Esophagus squamous epithelium (tissue), 5 donors: ENCODE data around the gene SLAMF7. TPM values are rescaled to one million over a fixed set of nuclear protein-coding genes. Genes with fewer than 3 reads are reported as not detected.
"Not testable (repeated sequence)": the region's sequence is repeated elsewhere in the genome, so short reads cannot be mapped to it uniquely, and the experiment has no call there.

Experiments used
- DNase-seq: peaks from one replicate; lab custom pipeline; 2025; lab: John Stamatoyannopoulos, UW
- H3K27ac ChIP-seq, 4 donors: fragments of 200-600 bp; sonication (generic); one replicate each; pipeline ENCODE4 v1.5.1; 2016 to 2019; ENCODE audit warnings: mild to moderate bottlenecking in 1 of 4
- H3K27me3 ChIP-seq, 4 donors: fragments of 200-600 bp; sonication (generic); 1 replicate in 3 of 4; 2 replicates in 1 of 4; pipeline versions ENCODE4 v1.5.1 to v1.6.0; 2017 to 2021; ENCODE audit warnings: antibody characterized with exemption in 1 of 4
- H3K36me3 ChIP-seq, 3 donors: fragments of 200-600 bp; sonication (generic); one replicate each; pipeline ENCODE4 v1.5.1; 2016 to 2019
- H3K4me1 ChIP-seq, 3 donors: fragments of 200-600 bp; sonication (generic); one replicate each; pipeline ENCODE4 v1.5.1; 2017 to 2019
- H3K4me3 ChIP-seq, 4 donors: fragments of 200-600 bp; sonication (generic); 1 replicate in 3 of 4; 2 replicates in 1 of 4; pipeline ENCODE4 v1.5.1; 2016 to 2019; ENCODE audit warnings: mild to moderate bottlenecking in 2 of 4, moderate library complexity in 1 of 4
- H3K9me3 ChIP-seq, 3 donors: fragments of 200-600 bp; sonication (generic); one replicate each; pipeline ENCODE4 v1.5.1; 2016 to 2019
- POLR2A ChIP-seq, 4 donors: fragments of 450-650 bp; IDR thresholded peaks; one replicate each; pipeline ENCODE4 v1.6.1; 2017; ENCODE audit warnings: antibody characterized with exemption in 4 of 4, mild to moderate bottlenecking in 4 of 4, moderate library complexity in 3 of 4
- WGBS, 2 donors: methylation state at CpG; one replicate each; pipeline ENCODE4 v1.1.5; 2018; 5-methylcytosine and 5-hydroxymethylcytosine counted together
- intact Hi-C: fragments of 100-400 bp; cut with DNase I; formaldehyde crosslinking; loops from one replicate; pipeline ENCODE4 v1.15.0; 2022
- total RNA-seq, 4 donors: library from RNA; depleted of rRNA; stranded (reverse); fragments of >200 nt; gene quantifications; one replicate each; pipeline ENCODE4 v1.1.0, GENCODE V29; 2016
- TF ChIP-seq, protein P1 (sequence below), 6 experiments: fragments of 450-650 bp in 4 of 6; fragments of 200-600 bp in 2 of 6; sonication (generic) in 2 of 6; IDR thresholded peaks; one replicate each; pipeline ENCODE4 v1.5.1; 2016 to 2019; ENCODE audit warnings: antibody characterized with exemption in 6 of 6, mild to moderate bottlenecking in 4 of 6, moderate library complexity in 4 of 6
- donor health status: DM: yes; HTN: yes; CAD: no.

Gene SLAMF7
- total RNA-seq, 4 donors from 2014 or later: 1.8 to 3.2 (median 2.3) TPM

DNA sequence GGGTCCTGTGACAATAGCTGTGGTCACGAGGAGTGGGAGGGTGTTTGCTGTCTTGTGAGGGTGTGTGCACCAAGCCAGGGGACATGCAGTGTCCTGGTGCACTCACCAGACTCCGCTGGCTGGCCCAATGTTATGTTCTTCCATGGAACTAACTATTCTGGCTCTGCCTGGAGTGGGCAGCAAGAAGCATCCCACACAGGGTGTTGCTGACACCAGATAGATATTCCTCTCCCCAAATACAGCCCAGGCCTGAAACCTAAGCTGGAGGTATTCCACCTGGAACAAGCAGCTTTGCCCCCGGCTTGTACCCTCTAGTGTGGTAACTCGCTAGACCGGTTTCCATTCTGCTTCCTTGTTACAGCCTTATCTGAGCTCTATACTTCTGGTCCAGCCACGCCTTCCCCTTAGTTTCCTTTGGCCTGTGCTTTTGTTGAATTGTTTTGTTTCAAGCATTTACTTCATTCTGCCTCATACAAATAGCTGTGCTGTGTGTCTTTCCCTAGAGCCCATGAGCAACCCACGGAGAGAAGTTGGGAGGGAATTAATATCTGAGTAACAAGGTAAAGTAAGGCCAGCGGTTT lies 42.2 kb downstream of the SLAMF7 start:
- Histone ChIP-seq H3K36me3 (no peaks in the 10 kb centered on the region), H3K9me3 (no peaks in the 10 kb centered on the region), H3K4me1 (peaks cover 19 to 41% (median 19%) of the 10 kb centered on the region in 3 donors), H3K27ac (peak overlapping the region; percentile 80 to 89 (median 88)), H3K4me3 (no peak overlapping the region), H3K27me3 (no peaks in the 10 kb centered on the region)
- 40 to 56% methylated on average over 6 to 8 of the region's 8 CpGs for WGBS, 2 donors
- TF ChIP-seq, protein P1, sequence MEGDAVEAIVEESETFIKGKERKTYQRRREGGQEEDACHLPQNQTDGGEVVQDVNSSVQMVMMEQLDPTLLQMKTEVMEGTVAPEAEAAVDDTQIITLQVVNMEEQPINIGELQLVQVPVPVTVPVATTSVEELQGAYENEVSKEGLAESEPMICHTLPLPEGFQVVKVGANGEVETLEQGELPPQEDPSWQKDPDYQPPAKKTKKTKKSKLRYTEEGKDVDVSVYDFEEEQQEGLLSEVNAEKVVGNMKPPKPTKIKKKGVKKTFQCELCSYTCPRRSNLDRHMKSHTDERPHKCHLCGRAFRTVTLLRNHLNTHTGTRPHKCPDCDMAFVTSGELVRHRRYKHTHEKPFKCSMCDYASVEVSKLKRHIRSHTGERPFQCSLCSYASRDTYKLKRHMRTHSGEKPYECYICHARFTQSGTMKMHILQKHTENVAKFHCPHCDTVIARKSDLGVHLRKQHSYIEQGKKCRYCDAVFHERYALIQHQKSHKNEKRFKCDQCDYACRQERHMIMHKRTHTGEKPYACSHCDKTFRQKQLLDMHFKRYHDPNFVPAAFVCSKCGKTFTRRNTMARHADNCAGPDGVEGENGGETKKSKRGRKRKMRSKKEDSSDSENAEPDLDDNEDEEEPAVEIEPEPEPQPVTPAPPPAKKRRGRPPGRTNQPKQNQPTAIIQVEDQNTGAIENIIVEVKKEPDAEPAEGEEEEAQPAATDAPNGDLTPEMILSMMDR (IDR thresholded peaks at IDR 0.05): no peak
- no peak for TF ChIP-seq POLR2A (IDR thresholded peaks at IDR 0.05)
- intact Hi-C loops: no loop called here
- DNase-seq: no peak

DNA sequence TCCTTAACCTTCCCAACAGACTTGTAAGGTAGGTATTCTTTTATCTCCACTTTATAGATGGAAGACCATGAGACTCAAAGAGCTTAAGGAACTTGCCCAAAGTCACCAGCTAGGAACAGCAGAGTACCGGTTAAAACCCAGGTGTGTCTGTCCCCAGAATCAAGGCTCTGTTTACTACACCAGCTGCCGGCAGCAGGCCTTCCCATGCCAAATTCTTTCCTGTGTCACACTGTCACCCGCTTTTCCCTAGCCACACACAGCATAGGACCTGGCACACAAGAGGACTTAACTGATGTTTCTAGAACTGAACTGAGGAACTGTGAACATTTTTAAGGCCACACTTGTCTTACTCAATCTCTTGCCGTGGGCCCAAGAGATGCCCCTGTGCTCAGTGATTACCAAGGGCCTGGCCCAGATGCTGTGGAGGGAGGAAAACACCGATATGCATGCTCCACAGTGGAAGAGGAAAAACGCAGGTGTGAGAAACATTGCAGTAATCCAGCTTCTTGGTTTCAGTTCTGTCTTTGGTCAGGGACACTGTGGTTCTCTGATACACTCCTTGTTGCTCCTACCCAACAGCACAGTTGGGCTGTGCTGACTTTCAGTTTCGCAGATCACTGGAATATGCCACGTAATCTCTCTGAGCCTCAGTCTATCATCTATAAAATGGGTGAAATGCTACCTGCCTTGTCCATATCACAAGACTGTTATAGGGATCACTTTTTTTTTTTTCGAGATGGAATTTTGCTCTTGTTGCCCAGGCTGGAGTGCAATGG lies 43.1 kb downstream of the SLAMF7 start:
- Histone ChIP-seq H3K27ac (peak overlapping the region; percentile 80 to 89 (median 88)), H3K27me3 (no peaks in the 10 kb centered on the region), H3K9me3 (no peaks in the 10 kb centered on the region), H3K4me1 (peaks cover 19 to 41% (median 19%) of the 10 kb centered on the region in 3 donors), H3K36me3 (no peaks in the 10 kb centered on the region), H3K4me3 (no peak overlapping the region)
- intact Hi-C loops: no loop called here
- WGBS, 2 donors: 61 to 63% methylated on average over 6 to 9 of the region's 9 CpGs
- no peak for DNase-seq
- TF ChIP-seq POLR2A (IDR thresholded peaks at IDR 0.05): peak in 1 of 4 donors; percentile 32
- TF ChIP-seq, protein P1 (IDR thresholded peaks at IDR 0.05): no peak

DNA sequence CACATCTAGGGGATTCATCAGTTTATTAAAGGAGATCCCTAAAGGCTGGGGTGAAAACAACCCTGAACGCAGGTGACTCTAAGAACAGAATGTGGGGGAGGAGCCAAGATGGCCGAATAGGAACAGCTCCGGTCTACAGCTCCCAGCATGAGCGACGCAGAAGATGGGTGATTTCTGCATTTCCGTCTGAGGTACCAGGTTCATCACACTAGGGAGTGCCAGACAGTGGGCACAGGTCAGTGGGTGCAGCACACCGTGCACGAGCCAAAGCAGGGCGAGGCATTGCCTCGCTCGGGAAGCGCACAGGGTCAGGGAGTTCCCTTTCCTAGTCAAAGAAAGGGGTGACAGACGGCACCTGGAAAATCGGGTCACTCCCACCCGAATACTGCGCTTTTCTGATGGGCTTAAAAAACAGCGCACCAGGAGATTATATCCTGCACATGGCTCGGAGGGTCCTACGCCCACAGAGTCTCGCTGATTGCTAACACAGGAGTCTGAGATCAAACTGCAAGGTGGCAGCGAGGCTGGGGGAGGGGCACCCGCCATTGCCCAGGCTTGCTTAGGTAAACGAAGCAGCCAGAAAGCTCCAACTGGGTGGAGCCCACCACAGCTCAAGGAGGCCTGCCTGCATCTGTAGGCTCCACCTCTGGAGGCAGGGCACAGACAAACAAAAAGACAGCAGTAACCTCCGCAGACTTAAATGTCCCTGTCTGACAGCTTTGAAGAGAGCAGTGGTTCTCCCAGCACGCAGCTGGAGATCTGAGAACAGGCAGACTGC lies 44.1 kb downstream of the SLAMF7 start:
- DNase-seq, intact Hi-C loops, H3K27me3 ChIP-seq, H3K9me3 ChIP-seq, H3K4me3 ChIP-seq, H3K36me3 ChIP-seq: not testable (repeated sequence)
- WGBS, 2 donors: 76 to 82% methylated on average over 17 to 18 of the region's 25 CpGs
- Histone ChIP-seq H3K27ac (peak overlapping the region; percentile 80 to 89 (median 88)), H3K4me1 (peaks cover 19 to 41% (median 19%) of the 10 kb centered on the region in 3 donors)

DNA sequence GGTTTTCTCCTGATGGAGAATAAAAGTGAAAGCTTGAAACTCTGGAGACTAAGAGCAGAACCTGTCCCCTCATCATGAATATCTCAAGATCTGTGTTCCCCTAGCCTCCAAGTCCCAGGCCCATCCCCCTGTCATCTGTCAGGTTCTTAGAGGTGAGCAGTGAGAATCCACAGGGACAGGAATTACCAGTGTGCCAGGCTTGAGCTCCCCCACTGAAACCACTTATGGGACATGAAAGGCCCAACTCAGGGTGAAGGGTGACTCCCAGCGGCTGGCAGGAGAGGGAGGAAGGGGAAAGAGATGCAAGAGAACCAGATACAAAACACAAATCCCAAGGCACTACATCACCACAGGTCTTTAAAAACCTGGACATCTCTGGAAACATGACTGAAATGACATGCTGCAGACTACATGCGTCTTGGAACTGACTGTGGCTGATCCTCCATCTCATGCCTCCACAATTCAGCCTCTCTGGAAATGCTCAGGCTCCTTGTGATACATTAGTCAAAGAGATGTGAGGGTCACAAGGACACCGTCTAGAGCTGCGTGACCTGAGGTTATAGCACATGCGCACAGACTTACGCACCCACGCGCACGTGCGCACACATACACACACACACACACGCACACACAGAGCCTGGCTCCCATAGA lies 50.1 kb downstream of the SLAMF7 start:
- no peak for TF ChIP-seq POLR2A (IDR thresholded peaks at IDR 0.05)
- Histone ChIP-seq H3K9me3 (peaks cover 0 to 7% (median 0%) of the 10 kb centered on the region in 3 donors), H3K4me1 (no peaks in the 10 kb centered on the region), H3K27me3 (no peaks in the 10 kb centered on the region), H3K4me3 (no peak overlapping the region), H3K27ac (no peak overlapping the region), H3K36me3 (no peaks in the 10 kb centered on the region)
- DNase-seq: no peak
- intact Hi-C loops: no loop called here
- 94 to 95% methylated on average over 3 to 11 of the region's 11 CpGs for WGBS, 2 donors

DNA sequence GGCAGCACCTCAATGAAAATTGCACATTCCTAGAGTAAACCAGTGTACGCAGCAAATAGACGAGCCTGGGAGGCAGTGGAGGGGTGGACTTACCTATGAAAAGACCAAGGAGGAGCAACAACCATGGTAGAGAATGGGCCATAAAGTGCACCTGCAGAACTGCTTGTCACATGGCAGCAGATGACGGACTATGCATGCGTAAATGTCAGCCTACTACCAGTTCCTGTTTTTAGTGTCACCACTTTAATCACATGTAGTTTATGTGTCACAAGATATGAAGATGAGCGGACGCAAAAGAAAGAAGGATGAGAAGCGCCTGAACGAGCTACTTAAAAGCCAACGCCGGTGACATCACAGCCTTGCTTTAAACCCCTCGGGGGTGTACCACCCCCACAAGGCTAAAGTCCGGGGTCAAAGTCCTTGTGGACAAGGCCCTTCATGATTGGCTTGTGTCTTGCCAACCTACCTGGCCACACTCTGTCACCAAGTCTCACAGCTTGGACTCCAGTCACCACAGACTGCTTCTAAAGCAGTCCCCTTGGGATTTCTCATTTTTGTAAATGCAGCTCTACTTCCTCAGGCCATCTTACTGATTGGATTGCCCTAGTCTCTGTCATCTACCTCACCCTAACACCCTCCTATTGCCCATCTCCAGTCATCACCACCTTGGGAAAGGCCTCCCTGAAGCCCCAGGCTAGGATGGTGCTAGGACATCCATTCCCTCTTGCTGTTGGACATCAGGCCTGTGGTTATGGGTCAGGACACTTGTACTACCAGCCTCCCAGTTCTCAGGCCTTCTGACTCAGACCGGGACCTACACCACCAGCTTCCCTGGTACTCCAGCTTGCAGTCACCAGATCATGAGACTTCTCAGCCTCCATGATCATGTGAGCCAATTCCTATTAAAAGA lies 50.9 kb downstream of the SLAMF7 start:
- Histone ChIP-seq H3K27ac (peak overlapping the region in 1 of 4 donors; percentile 34), H3K4me1 (no peaks in the 10 kb centered on the region), H3K27me3 (no peaks in the 10 kb centered on the region), H3K36me3 (no peaks in the 10 kb centered on the region), H3K9me3 (peaks cover 0 to 7% (median 0%) of the 10 kb centered on the region in 3 donors), H3K4me3 (no peak overlapping the region)
- TF ChIP-seq, protein P1 (IDR thresholded peaks at IDR 0.05): no peak
- TF ChIP-seq POLR2A (IDR thresholded peaks at IDR 0.05): no peak
- no peak for DNase-seq
- intact Hi-C loops: no loop called here
- 78 to 93% methylated on average over 10 to 12 of the region's 13 CpGs for WGBS, 2 donors
